ENCODE data around the gene EPN1.

GRCh38 chr19:55697698-55698097 lies 22.7 kb downstream of the EPN1 start:
- no peak for TF ChIP-seq CTCF (IDR thresholded peaks at IDR 0.05)
- TF ChIP-seq POLR2AphosphoS5 (IDR thresholded peaks at IDR 0.05; ENCODE audit: low read depth, low read length) = no peak
- no peak for TF ChIP-seq GABPA (IDR thresholded peaks at IDR 0.05; ENCODE audit: low read depth)
- no peak for TF ChIP-seq RFX5 (IDR thresholded peaks at IDR 0.05; ENCODE audit: low read length)
- no peak for TF ChIP-seq REST (IDR thresholded peaks at IDR 0.05; ENCODE audit: low read depth, low read length)
- TF ChIP-seq EP300 (IDR thresholded peaks at IDR 0.05; ENCODE audit: borderline replicate concordance in 1 of 2, low read depth in 1 of 2, low read length in 1 of 2) = no peak
- TF ChIP-seq USF2 (IDR thresholded peaks at IDR 0.05; ENCODE audit: borderline replicate concordance, low read depth, low read length) = no peak
- TF ChIP-seq SIN3A (IDR thresholded peaks at IDR 0.05; ENCODE audit: borderline replicate concordance, low read depth, low read length) = no peak
- TF ChIP-seq TAF1 (IDR thresholded peaks at IDR 0.05; ENCODE audit: borderline replicate concordance, low read depth, low read length) = no peak
- TF ChIP-seq GATA2 (CRISPR knock-in tag; IDR thresholded peaks at IDR 0.05) = no peak
- TF ChIP-seq MAX (IDR thresholded peaks at IDR 0.05; ENCODE audit: low read depth) = no peak
- TF ChIP-seq NFIC (IDR thresholded peaks at IDR 0.05; ENCODE audit: borderline replicate concordance) = no peak
- TF ChIP-seq USF1 (IDR thresholded peaks at IDR 0.05; ENCODE audit: borderline replicate concordance, low read depth) = no peak

Data from SK-N-SH (cell line).